ENCODE results near the gene EFHC1.
A peak's percentile ranks its signal among the peaks of the same experiment; 100 is the strongest.

Gene EFHC1

GRCh38 chr6:52553719-52554118 lies 133.6 kb downstream of the EFHC1 start:
- in situ Hi-C loops (cut with HindIII; ENCODE audit: low pct_ligation_motif_present, low pct_unique_long_range_greater_than_20kb, low sequenced_read_pairs) = no loop called here
- no peak for DNase-seq

- in situ Hi-C loops (cut with HindIII; ENCODE audit: low pct_ligation_motif_present, low pct_unique_long_range_greater_than_20kb, low sequenced_read_pairs) = no loop called here
- DNase-seq = no peak
These were observed 134.6 kb downstream of the EFHC1 start for GRCh38 chr6:52554684-52555280.

GRCh38 chr6:52555518-52556233 lies 135.5 kb downstream of the EFHC1 start:
- DNase-seq = no peak
- in situ Hi-C loops (cut with HindIII; ENCODE audit: low pct_ligation_motif_present, low pct_unique_long_range_greater_than_20kb, low sequenced_read_pairs) = no loop called here

GRCh38 chr6:52557389-52558265 lies 137.5 kb downstream of the EFHC1 start:
- DNase-seq = no peak

GRCh38 chr6:52558266-52559000 lies 138.3 kb downstream of the EFHC1 start:
- in situ Hi-C loops (cut with HindIII; ENCODE audit: low pct_ligation_motif_present, low pct_unique_long_range_greater_than_20kb, low sequenced_read_pairs) = no loop called here
- DNase-seq = peak; percentile 20

More at GRCh38 chr6:52557389-52558265, 137.5 kb downstream of the EFHC1 start:
- in situ Hi-C loops (cut with HindIII; ENCODE audit: low pct_ligation_motif_present, low pct_unique_long_range_greater_than_20kb, low sequenced_read_pairs) = no loop called here

GRCh38 chr6:52560462-52560861 lies 140.3 kb downstream of the EFHC1 start:
- in situ Hi-C loops (cut with HindIII; ENCODE audit: low pct_ligation_motif_present, low pct_unique_long_range_greater_than_20kb, low sequenced_read_pairs) = no loop called here
- no peak for DNase-seq

GRCh38 chr6:52562911-52563310 lies 142.8 kb downstream of the EFHC1 start:
- no peak for DNase-seq
- in situ Hi-C loops (cut with HindIII; ENCODE audit: low pct_ligation_motif_present, low pct_unique_long_range_greater_than_20kb, low sequenced_read_pairs) = no loop called here

- in situ Hi-C loops (cut with HindIII; ENCODE audit: low pct_ligation_motif_present, low pct_unique_long_range_greater_than_20kb, low sequenced_read_pairs) = no loop called here
These were observed 144.7 kb downstream of the EFHC1 start for GRCh38 chr6:52564856-52565255.

GRCh38 chr6:52566201-52566600 lies 146.1 kb downstream of the EFHC1 start:
- DNase-seq = no peak
- in situ Hi-C loops (cut with HindIII; ENCODE audit: low pct_ligation_motif_present, low pct_unique_long_range_greater_than_20kb, low sequenced_read_pairs) = no loop called here

More at GRCh38 chr6:52564856-52565255, 144.7 kb downstream of the EFHC1 start:
- DNase-seq = no peak

GRCh38 chr6:52566853-52567279 lies 146.7 kb downstream of the EFHC1 start:
- in situ Hi-C loops (cut with HindIII; ENCODE audit: low pct_ligation_motif_present, low pct_unique_long_range_greater_than_20kb, low sequenced_read_pairs) = no loop called here
- no peak for DNase-seq

GRCh38 chr6:52568320-52568719 lies 148.2 kb downstream of the EFHC1 start:
- in situ Hi-C loops (cut with HindIII; ENCODE audit: low pct_ligation_motif_present, low pct_unique_long_range_greater_than_20kb, low sequenced_read_pairs) = no loop called here

GRCh38 chr6:52570291-52570700 lies 150.2 kb downstream of the EFHC1 start:
- DNase-seq = no peak
- in situ Hi-C loops (cut with HindIII; ENCODE audit: low pct_ligation_motif_present, low pct_unique_long_range_greater_than_20kb, low sequenced_read_pairs) = no loop called here

More at GRCh38 chr6:52568320-52568719, 148.2 kb downstream of the EFHC1 start:
- no peak for DNase-seq

GRCh38 chr6:52571099-52571755 lies 151.1 kb downstream of the EFHC1 start:
- in situ Hi-C loops (cut with HindIII; ENCODE audit: low pct_ligation_motif_present, low pct_unique_long_range_greater_than_20kb, low sequenced_read_pairs) = no loop called here
- DNase-seq = no peak

- in situ Hi-C loops (cut with HindIII; ENCODE audit: low pct_ligation_motif_present, low pct_unique_long_range_greater_than_20kb, low sequenced_read_pairs) = no loop called here
- DNase-seq = no peak
These were observed 152.4 kb downstream of the EFHC1 start for GRCh38 chr6:52572536-52572935.

GRCh38 chr6:52573295-52573694 lies 153.2 kb downstream of the EFHC1 start:
- in situ Hi-C loops (cut with HindIII; ENCODE audit: low pct_ligation_motif_present, low pct_unique_long_range_greater_than_20kb, low sequenced_read_pairs) = no loop called here
- peak; percentile 56 for DNase-seq
